Thoracic aorta (tissue), 2 donors: Measurements from ENCODE around the gene ZNF583. TPM values are rescaled to one million over a fixed set of nuclear protein-coding genes. Genes with fewer than 3 reads are reported as not detected.
A peak's percentile ranks its signal among the peaks of the same experiment; 100 is the strongest.

Source experiments
- ATAC-seq: fragments of 150-250 bp; one replicate; pipeline ENCODE4 v1.8.0; 2017; ENCODE audit warnings: low read depth; ENCODE audit not compliant: insufficient number of reproducible peaks, low FRiP score
- DNase-seq: peaks from one replicate; pipeline ENCODE4 v3.0.0-alpha.2; 2020; ENCODE audit warnings: low spot score
- H3K27ac ChIP-seq, 2 donors: fragments of 200-600 bp; sonication (generic); 1 replicate in 1 of 2; 2 replicates in 1 of 2; pipeline ENCODE4 v1.5.1; 2016; ENCODE audit warnings: mild to moderate bottlenecking in 2 of 2, moderate library complexity in 2 of 2
- H3K27me3 ChIP-seq: fragments of 200-600 bp; sonication (generic); replicated peaks from 2 replicates; pipeline ENCODE4 v1.6.0; 2016; ENCODE audit warnings: mild to moderate bottlenecking; ENCODE audit not compliant: insufficient read depth
- H3K36me3 ChIP-seq: fragments of 200-600 bp; sonication (generic); one replicate; pipeline ENCODE4 v1.5.1; 2016
- H3K4me1 ChIP-seq, 2 donors: fragments of 200-600 bp; sonication (generic); 1 replicate in 1 of 2; 2 replicates in 1 of 2; pipeline versions ENCODE4 v1.5.1 to v1.6.0; 2016; ENCODE audit warnings: low read depth in 2 of 2, mild to moderate bottlenecking in 1 of 2; ENCODE audit not compliant: control insufficient read depth in 1 of 2
- H3K4me3 ChIP-seq: fragments of 200-600 bp; sonication (generic); 2 replicates; pipeline ENCODE4 v1.5.1; 2016; ENCODE audit warnings: mild to moderate bottlenecking
- H3K9me3 ChIP-seq: fragments of 200-600 bp; sonication (generic); 2 replicates; pipeline ENCODE4 v1.5.1; 2016
- CTCF ChIP-seq: fragments of 200-600 bp; sonication (generic); IDR thresholded peaks from one replicate; pipeline ENCODE4 v1.5.1; 2019; ENCODE audit warnings: antibody characterized with exemption
- total RNA-seq, 2 donors: library from RNA; depleted of rRNA; stranded (reverse); fragments of >200 nt; gene quantifications; one replicate each; pipeline versions ENCODE4 v1.1.0 to v1.2.3, GENCODE V29; 2016

Gene ZNF583
- total RNA-seq, 2 donors from 2014 or later = 4.2 to 20.9 TPM

DNA sequence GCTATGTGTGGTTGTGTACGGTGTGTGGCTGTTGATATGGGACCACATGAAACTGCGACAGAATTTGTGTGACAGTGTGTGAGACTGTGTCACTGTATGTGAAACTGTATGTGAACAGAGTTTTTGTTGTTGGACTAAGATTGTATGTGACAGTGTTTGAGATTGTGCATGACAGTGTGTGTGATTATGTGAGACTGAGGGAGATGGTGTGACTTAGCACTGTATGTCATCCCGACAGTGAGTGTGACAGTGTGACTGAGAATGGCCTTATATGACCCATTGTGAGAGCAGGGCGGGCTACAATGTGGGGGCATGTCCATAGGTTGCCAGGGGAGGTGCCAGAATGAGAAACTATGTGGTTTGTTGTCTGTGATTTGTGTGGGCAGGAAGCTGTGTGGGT lies 930 bp downstream of the ZNF583 start:
- Histone ChIP-seq H3K9me3 (peaks cover 23% of the 10 kb centered on the region), H3K4me1 (peaks cover 6 to 17% of the 10 kb centered on the region in 2 donors), H3K36me3 (peaks cover 27% of the 10 kb centered on the region), H3K4me3 (peak overlapping the region; percentile 76), H3K27ac (no peak overlapping the region), H3K27me3 (no peaks in the 10 kb centered on the region)
- DNase-seq = no peak
- ATAC-seq = no peak
- no peak for TF ChIP-seq CTCF

GRCh38 chr19:56423276-56423984 lies 19.3 kb downstream of the ZNF583 start:
- peaks cover 97% of the 10 kb centered on the region for H3K9me3 ChIP-seq
- H3K27ac ChIP-seq = no peak overlapping the region
- peak overlapping the region; percentile 12 for H3K4me3 ChIP-seq
- DNase-seq (no peak), ATAC-seq (no peak)
- H3K4me1 ChIP-seq = no peaks in the 10 kb centered on the region
- H3K27me3 ChIP-seq = no peaks in the 10 kb centered on the region
- H3K36me3 ChIP-seq = peaks cover 43% of the 10 kb centered on the region
- TF ChIP-seq CTCF = no peak

- ATAC-seq = no peak
- no peak for TF ChIP-seq CTCF
- Histone ChIP-seq H3K27me3 (no peaks in the 10 kb centered on the region), H3K27ac (no peak overlapping the region), H3K36me3 (peaks cover 37% of the 10 kb centered on the region), H3K4me1 (no peaks in the 10 kb centered on the region), H3K9me3 (peaks cover 95% of the 10 kb centered on the region), H3K4me3 (peak overlapping the region; percentile 12)
- DNase-seq = no peak
These were observed 19.8 kb downstream of the ZNF583 start for GRCh38 chr19:56423985-56424353.

GRCh38 chr19:56441206-56441792 lies 37.2 kb downstream of the ZNF583 start:
- no peaks in the 10 kb centered on the region for H3K4me1 ChIP-seq
- no peak overlapping the region for H3K27ac ChIP-seq
- H3K36me3 ChIP-seq = peaks cover 16% of the 10 kb centered on the region
- H3K9me3 ChIP-seq = peaks cover 84% of the 10 kb centered on the region
- TF ChIP-seq CTCF = no peak
- no peak for DNase-seq
- no peak for ATAC-seq
- no peak overlapping the region for H3K4me3 ChIP-seq
- no peaks in the 10 kb centered on the region for H3K27me3 ChIP-seq

DNA sequence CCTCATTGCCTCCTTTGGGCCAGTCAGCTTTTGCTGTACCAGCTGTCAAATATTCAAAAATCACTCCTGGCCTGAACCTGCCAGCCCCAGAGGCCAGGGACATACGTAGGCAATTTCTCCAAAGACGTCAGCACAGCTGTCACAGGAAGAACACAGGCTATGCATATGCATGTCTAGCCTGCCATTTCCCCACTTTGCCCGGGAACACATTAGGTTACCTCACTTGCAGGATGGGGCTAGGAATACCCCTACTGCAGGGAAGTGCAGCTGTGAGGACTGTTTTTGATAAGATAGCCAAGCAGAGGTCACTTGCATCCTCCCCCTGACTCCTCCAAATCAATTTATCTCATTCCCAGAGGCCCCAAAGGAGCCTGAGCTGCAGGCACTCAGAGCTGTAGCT lies 70.2 kb downstream of the ZNF583 start:
- Histone ChIP-seq H3K27me3 (no peaks in the 10 kb centered on the region), H3K36me3 (peaks cover 10% of the 10 kb centered on the region), H3K4me3 (no peak overlapping the region), H3K4me1 (peaks cover 4 to 17% of the 10 kb centered on the region in 2 donors), H3K9me3 (peaks cover 29% of the 10 kb centered on the region), H3K27ac (no peak overlapping the region)
- DNase-seq = no peak
- no peak for TF ChIP-seq CTCF
- no peak for ATAC-seq
